HG02840 (cell line): ENCODE data around the gene EXTL1.
"Not testable (repeated sequence)": the region's sequence is repeated elsewhere in the genome, so short reads cannot be mapped to it uniquely, and the experiment has no call there.

ENCODE experiments used
- ATAC-seq: cut with Tn5 transposase; IDR thresholded peaks from one replicate; pipeline ENCODE4 v1.9.1; 2021; ENCODE audit warnings: mild to moderate bottlenecking, moderate library complexity, moderate number of reproducible peaks; ENCODE audit not compliant: unreplicated experiment, low FRiP score

The EXTL1 gene, protein sequence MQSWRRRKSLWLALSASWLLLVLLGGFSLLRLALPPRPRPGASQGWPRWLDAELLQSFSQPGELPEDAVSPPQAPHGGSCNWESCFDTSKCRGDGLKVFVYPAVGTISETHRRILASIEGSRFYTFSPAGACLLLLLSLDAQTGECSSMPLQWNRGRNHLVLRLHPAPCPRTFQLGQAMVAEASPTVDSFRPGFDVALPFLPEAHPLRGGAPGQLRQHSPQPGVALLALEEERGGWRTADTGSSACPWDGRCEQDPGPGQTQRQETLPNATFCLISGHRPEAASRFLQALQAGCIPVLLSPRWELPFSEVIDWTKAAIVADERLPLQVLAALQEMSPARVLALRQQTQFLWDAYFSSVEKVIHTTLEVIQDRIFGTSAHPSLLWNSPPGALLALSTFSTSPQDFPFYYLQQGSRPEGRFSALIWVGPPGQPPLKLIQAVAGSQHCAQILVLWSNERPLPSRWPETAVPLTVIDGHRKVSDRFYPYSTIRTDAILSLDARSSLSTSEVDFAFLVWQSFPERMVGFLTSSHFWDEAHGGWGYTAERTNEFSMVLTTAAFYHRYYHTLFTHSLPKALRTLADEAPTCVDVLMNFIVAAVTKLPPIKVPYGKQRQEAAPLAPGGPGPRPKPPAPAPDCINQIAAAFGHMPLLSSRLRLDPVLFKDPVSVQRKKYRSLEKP

DNA sequence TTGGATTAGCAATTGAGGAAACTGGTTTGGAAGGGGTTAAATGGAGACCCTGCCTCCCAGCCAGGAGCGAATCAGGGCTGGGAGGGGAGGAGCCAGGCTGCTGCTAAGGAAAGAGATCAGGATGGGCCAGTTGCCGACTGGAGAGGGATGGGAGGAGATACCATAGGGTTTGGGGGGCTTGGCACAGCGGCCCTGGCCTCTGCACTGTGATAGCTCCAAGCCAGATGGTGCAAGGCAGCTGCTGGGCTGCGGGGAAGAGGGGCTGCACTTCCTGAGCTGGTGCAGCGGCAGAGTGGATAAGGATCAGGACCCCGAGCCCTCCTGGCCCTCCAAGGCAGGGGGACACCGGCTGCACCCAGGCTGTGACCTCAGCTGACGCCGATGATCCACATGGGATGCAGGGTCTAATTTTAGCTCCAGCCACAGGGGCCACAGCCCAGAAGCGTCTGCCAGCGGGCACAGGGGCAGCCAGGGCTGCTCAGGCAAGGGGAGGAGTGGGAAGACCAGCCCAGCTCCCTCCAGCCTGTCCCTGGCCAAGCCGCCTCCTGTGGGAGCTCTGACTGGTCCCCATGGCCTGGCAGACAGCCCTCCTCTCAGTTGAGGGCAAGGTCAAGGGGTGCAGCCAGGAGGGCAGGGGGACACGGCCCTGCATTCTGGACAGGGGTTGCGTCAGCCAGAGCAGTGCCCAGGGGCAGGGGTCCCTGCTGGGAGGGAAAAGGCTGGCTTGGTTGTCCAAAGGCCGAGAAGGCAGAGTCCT, at the start of gene EXTL1:
TSS of gene EXTL1 (plus strand) at position 129 of the 757 bp plus-strand sequence. CDS start 872 bp downstream, outside the sequence.
- ATAC-seq = no peak

DNA sequence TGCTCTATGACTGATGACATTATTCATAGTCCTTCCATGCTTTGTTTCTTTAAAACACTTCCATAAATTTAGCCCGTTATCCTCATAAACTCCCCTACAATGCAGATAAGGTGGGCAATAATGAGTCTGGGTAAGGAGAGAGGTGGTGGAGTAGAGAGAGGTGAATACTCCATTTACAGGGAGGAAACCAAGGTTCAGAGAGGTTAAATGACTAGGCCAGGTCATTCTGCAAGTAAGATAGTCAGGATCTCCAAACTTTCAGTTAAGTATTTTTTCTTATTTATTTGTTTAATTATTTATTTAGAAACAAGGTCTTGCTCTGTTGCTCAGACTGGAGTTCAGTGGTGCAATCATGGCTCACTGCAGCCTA, 49.8 kb upstream of the EXTL1 start:
- no peak for ATAC-seq

DNA sequence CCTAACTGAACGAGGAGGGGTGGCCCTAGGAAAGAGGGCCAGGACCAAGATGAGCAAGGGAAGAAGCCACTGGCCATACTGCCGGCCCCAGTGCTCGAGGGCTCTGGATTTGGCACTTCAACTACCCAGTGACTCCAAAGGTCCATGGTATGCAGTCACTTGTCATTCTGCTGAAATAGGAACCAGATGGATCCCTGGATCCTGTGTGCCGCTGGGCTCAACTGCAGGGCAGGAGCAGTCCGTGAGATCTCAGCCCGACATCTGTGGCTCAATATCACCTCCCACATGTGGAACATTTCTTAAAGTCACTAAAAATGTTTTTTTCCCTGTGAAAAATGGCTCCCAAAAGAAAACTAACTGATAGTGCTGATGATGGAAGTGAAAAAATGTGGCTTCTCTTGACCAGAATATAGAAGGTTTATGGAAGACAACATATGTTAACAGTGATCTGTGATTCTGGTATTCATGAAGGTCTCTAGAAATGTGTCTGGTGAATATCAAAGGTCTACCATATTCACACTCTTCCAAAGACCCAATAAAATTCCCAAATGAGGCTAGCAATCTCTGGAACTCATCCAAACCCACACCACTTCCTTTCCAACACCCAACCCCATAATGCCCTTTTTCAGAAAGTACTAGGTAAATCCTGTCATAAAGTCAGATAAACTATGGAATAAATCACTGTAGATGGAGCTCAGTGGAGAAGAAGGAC, 47.8 kb upstream of the EXTL1 start:
- no peak for ATAC-seq

DNA sequence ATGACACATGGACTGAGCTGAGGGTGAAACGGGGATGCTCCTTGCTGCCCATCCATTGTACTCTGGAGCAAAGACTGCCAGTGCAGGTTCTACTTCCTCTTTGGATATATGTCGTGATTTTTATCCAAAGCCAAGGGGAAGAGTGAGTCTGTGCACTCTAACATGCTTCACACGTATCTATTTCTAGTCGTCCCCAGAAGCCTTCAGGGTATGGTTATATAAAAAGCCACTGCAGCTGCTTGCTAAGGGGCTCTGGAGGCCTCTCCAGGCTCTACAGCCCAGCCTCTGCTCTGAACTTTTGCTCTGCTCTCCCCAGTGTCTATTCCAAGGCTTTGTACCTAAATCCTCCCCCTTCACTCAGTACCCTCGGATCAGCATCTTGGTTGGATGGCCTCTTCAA, 43.8 kb upstream of the EXTL1 start:
- no peak for ATAC-seq

DNA sequence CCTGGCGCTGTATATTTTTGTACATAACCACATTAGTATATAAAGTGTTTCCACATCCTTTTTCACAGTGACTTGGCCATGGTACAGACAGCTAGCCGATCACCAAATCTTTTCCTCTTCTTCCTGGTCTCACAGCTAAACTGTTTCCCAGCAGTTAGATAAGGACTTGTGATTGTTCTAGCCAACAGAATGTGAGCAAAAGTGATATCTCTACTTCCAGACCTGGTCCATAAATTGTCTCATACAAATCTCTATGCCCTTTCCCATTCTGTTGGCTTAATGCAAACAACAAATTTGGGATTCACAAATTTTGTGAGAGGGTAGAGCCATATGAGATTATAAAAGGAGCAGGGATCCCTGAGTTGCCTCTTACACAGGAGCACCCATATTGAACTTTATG, 43.2 kb upstream of the EXTL1 start:
- no peak for ATAC-seq

DNA sequence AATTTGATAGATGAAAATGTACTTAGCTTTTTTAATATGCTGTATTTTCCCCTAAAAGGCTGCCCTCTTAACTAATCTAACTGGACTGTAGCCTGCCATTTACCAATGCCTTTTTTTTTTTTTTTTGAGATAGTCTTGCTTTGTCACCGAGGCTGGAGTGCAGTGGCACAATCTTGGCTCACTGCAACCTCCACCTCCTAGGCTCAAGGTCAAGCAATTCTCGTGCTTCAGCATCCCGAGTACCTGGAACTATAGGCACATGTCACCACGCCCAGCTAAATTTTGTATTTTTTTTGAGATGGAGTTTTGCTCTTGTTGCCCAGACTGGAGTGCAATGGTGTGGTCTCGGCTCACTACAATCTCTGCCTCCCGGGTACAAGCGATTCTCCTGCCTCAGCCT, 42.4 kb upstream of the EXTL1 start:
- ATAC-seq = no peak

DNA sequence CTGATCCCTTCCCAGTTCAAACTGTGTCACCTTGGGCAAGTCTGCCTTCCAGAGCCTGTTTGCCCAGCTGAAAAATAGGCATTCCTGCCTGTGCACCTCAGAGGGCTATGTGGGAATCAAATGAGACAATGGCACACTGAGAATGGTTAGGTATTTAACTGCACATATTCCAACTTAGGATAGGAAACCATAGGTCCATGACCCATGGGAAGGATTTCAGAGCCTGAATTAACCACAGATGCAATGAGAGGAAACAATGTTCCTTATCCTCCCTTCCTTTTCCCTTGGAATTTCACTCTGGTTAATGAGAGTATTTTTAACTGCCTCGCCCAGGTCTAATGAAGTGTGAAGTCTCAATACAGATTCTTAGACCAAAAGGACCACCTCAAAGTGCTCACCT, 36.4 kb upstream of the EXTL1 start:
- no peak for ATAC-seq

DNA sequence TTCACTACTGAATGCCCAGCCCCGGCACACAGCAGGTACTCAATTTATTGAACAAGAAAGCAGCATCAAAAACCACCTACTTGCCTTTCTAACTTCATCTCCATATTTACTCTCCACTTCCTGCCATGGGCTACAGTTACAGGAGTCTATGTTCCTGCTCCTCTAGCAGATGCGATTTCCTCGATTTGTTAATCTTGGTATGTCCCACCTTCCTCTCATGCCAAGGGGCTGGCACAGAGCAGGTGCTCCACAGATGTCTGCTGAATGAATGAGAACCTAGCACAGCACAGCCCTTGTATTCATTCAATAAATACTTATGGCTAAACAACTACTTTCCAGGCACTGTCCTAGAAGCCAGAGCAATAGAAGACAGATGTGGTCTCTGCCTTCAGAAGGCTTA, 35.9 kb upstream of the EXTL1 start:
- no peak for ATAC-seq

DNA sequence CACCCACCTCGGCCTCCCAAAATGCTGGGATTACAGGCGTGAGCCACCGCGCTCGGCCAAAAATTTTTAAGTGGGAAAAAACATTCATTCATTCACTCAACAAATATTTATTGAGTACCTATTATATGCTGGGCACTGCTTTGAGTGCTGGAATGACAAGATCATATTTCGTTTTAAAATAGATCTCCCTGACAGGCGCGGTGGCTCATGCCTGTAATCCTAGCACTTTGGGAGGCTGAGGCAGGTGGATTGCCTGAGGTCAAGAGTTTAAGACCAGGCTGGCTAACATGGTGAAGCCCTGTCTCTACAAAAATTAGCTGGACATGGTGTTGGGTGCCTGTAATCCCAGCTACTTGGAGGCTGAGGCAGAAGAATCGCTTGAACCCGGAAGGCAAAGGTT, 34.8 kb upstream of the EXTL1 start:
- not testable (repeated sequence) for ATAC-seq

DNA sequence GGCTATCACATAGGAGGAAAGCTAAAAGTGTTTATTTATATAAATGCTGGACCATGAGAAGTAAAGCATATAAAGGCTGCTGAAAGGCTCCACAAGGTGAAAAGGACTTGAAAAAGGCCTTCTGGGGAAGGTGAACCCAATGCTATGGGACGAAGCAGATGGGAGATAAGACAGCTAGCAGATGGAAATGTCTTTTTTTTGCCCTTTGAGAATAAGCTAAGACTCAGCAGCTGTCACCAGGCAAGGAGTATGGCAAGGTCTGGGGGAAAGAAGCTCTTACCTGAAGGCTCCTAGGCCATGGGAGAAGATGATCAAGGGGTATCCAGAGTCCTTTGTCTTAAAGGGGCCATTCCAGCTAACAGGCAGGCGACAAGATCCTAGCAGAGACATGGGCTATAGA, 33.6 kb upstream of the EXTL1 start:
- ATAC-seq = no peak

DNA sequence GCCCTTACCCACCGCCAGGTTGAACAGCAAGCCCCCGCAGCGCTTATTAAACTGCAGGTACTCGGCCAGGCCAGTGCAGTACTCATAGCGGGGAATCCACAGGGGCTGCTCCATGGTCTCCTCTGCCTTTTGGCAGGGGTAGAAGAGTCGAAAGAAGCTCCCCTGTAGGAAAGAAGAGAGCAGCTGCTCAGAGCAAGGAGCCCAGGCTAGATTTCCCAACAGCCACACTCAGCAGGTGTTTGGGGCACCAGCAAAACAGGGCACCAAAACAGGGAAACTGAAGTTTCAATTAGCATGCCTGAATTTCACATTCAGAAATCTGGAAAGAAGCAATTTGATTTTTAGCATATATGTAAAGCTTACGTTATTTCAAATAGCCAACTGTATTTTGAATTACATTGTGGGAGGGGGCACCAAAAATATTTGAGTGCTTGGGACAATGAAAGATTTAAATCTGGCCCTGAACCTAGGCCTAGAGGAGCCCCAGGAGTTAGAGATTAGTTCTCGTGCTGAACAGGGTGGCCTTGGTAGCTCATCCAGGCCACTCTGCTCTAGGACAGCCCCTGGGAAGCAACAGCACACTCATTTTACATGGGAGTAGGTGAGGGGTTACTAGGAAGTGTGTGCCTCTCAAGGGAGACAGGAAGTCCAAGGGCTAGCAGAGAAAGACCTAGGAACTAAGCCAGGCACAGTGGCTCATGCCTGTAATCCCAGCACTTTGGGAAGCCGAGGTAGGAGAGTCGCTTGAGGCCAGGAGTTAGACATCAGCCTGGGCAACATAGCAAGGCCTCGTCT, 31.9 kb upstream of the EXTL1 start:
- no peak for ATAC-seq

DNA sequence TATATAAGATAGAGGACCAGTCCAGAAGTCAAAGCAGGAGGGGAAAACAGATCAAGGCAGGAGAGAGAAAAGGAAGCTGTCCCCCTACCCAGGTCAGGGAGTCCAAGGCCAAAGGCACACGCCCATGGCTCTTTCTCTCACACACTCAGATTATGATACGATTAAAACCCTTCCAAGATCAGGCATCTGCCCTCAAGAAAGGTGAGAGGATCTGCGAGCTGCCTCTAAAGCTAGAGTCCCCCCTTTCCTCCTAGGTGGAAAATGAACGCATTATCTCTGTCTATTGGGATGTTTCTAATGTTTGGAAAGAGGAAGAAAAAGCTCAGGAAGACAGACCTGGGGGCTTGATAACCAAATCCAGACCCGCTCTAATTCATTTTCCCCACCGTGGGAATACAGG, 31.3 kb upstream of the EXTL1 start:
- no peak for ATAC-seq

DNA sequence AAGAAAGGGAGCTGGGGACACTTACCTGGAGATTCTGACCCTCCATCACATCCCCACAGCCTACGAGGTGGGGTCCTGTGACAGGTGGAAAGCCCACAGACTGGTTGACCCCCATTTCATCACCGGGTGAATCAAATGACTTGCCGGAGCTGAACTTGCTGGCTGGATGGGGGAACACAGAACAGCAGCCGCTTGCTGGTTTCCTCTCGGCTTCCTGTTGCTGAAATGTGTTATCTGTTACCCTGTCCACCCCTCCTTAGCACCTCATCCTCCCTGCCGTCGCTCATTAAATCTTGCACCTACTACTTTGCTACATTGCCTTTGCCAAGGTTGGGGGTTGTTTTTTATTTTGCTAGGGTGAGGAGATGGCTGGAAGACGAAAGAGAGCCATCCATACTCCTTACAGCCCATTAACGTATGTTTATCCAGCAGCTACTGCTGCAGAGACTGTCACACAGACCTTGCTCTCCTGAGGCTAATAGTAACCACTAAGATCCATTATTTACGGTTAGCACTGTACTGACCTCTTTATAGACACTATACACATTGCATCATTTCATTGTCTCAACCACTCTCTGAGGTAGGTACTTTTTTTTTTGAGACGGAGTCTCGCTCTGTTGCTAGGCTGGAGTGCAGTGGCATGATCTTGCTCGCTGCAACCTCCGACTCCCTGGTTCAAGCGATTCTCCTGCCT, 30.7 kb upstream of the EXTL1 start:
- no peak for ATAC-seq

DNA sequence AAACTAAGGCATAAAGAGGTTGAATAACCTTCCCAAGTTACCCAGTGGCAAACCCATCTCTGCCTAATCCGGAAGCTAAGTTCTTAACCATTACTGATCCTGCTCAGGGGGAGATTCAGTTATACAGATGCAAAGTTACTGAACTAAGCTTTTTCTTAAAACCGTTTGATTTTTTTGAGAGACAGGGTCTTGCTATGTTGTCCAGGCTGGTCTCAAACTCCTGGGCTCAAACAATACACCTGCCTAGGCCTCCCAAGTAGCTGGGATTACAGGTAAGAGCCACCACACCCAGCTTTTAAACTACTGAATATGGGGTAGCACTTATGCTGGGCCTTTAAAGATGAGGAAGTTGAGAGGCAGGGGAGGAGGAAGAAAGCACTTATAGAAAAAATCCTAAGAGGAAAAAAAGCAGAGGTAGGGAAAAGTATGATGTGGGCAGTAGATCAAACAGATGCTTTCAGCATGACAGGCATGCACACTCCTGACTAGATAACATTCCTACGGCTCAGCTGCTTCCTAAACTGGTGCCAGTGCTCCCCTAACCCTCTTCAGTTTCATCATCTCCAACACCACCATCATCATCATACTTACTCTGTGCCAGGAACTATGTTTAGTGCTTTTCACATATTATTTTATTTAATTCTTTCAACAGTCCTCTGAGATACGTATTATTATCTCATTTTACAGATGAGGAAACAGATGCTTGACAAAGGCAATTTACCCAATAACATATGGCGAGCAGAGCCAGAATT, 29.5 kb upstream of the EXTL1 start:
- ATAC-seq = no peak

DNA sequence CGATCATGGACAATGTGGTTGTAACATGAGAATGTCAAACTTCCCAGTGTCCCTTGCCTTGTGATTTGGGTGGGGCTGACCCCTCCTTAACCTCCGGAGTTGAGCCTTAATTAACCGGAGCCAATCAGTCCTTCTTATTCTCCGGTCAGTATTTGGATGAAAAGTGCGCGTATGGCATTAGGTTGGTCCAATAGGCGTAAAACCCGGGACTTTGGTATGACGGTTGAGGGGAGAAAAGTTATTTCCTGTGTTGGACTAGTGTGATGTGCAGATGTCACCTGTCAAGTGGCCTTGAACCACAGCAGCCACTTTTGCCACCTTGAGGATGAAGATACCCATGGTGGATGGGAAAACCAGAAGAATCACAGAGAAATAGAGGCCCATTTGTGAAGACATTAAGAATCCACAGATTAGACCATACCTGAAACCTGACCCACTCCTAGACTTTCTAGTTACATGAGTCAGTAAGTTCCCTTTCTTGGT, 28.8 kb upstream of the EXTL1 start:
- ATAC-seq = no peak

DNA sequence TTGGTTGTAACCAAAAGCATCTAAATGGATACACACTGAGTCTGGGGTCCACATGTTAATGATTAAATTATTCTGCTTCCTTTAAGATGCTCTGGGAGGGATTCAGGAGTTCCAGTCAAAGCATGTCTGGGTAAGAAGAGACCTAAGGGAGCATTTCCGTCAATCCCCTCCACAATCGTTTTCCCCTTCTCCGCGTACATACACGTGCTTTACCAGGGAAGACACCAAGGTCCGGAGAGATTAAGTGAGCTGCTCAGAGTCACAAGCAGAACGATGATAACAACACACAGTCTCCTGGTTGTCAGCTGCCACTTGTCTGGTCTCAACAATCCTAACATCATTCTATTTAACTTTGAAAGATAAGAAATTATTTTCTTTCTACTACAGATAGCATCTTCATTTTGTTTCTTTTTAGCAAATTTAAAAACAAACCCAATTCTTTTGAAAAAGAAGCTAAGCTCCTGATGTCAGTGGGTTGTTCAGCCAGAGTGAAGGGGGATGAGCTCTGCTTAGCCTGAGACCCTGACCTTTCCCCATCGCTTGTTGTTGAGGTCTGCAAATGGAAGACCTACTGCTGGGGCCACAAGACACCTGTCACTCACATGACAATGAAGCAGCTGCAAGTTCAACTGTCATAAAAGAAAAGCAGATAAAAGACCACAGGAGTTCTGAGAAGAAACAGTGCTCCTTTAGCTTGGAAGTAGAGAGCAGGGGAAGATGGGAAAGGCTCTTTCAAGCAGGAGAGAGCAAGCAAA, 28.2 kb upstream of the EXTL1 start:
- no peak for ATAC-seq

DNA sequence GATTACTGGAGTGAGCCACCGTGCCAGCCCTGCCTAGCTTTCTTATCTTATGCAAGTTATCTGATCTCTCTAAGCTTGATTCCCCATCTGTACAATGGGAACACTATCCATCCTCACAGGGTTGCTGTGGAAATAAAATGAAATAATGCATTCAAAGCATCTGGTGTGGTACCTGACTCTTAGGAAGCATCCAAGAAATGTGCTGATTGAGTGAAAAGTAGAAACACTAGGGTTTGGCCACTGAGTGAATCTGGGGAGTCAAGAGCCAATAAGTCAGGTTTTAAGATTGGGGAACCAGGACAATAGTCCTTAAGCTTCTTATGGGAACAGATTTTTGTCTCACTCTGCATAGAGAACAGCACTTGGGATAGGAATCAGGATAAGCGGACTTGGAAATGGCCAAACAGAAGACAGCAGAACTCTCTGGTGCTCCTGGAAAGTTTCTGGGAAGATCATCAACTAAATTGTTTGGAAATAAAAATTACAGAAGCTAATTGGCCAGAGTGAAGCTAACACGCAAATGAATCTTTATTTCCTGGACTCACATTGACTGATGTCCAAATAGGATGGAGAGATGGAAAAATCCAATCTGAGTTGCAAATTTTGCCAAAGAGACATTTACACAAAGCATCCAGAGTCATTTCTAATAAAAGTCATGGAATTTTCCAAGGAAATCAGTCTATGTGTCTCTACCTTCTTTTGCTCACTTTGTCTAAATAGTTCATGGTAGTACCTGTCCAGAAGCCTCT, 27.0 kb upstream of the EXTL1 start:
- ATAC-seq = no peak
